K562 (cell line): ENCODE results near the gene B9D2. TPM values are rescaled to one million over a fixed set of nuclear protein-coding genes. Genes with fewer than 3 reads are reported as not detected.
A peak's percentile ranks its signal among the peaks of the same experiment; 100 is the strongest.

Experiments used
- ATAC-seq: fragments of 200-7000 bp; cut with Tn5 transposase; 3 replicates; pipeline ENCODE4 v1.9.1; 2020; ENCODE audit warnings: moderate library complexity
- BruUV-seq: library from RNA; stranded (reverse); fragments of 400-500 nt; replicated peaks from 2 replicates; lab custom pipeline; 2021; lab: Mats Ljungman, UMichigan
- CTCF ChIA-PET: fragments of 300-600 bp; formaldehyde crosslinking; extraction: SDS; loops from one replicate; lab custom pipeline; 2021; ENCODE audit warnings: low intra/inter-chr PET ratio; lab: Yijun Ruan, JAX
- POLR2A ChIA-PET: fragments of 300-600, 350-650 bp; sonication (Branson Sonifier 250); formaldehyde crosslinking; extraction: SDS; loops from one replicate; lab custom pipeline; 2021; ENCODE audit warnings: antibody characterized with exemption, inconsistent platforms; lab: Yijun Ruan, JAX
- DNase-seq, 4 experiments: peaks; one replicate each; pipeline versions ENCODE4 v3.0.0 to v3.0.0-alpha.2; 2011 to 2018; ENCODE audit warnings: low spot score in 3 of 4, mixed read lengths in 3 of 4; ENCODE audit errors: extremely low read depth in 1 of 4
- FAIRE-seq: peaks from 2 replicates; lab custom pipeline; 2011; peaks lifted over from hg19 to GRCh38; lab: Jason Lieb, UNC
- H2AFZ ChIP-seq: 2 replicates; pipeline ENCODE4 v1.6.0; 2011; ENCODE audit warnings: low read depth, low read length, control low read depth, inconsistent platforms
- H3K27ac ChIP-seq: fragments of 200-600 bp; 3 replicates; pipeline ENCODE4 v1.8.0; 2011; ENCODE audit warnings: low read depth, mild to moderate bottlenecking, control low read depth, inconsistent platforms, low read length, moderate library complexity, mixed read lengths; ENCODE audit errors: extremely low read depth
- H3K27me3 ChIP-seq, 2 experiments: fragments of 300-600 bp in 1 of 2; 2 replicates in 1 of 2; 3 replicates in 1 of 2; pipeline versions ENCODE4 v1.6.0 to v1.8.0; 2011; ENCODE audit warnings: inconsistent platforms in 2 of 2, low read length in 2 of 2, mild to moderate bottlenecking in 1 of 2, mixed read lengths in 1 of 2, moderate library complexity in 1 of 2; ENCODE audit not compliant: control insufficient read depth in 2 of 2, insufficient read depth in 2 of 2
- H3K36me3 ChIP-seq: fragments of 300-600 bp; 3 replicates; pipeline ENCODE4 v1.8.0; 2011; ENCODE audit warnings: mild to moderate bottlenecking, low read length, inconsistent platforms; ENCODE audit not compliant: control insufficient read depth, insufficient read depth
- H3K4me1 ChIP-seq, 2 experiments: fragments of 200-600 bp in 1 of 2; replicated peaks in 1 of 2; 2 replicates in 1 of 2; 3 replicates in 1 of 2; pipeline versions ENCODE4 v1.5.1 to v1.8.0; 2011; ENCODE audit warnings: inconsistent platforms in 2 of 2, low read length in 2 of 2, mild to moderate bottlenecking in 1 of 2, mixed read lengths in 1 of 2, moderate library complexity in 1 of 2; ENCODE audit not compliant: control insufficient read depth in 2 of 2, insufficient read depth in 2 of 2
- H3K4me2 ChIP-seq: 2 replicates; pipeline ENCODE4 v1.6.1; 2011; ENCODE audit warnings: low read length, control low read depth, inconsistent platforms, mixed read lengths; ENCODE audit not compliant: insufficient read depth
- H3K4me3 ChIP-seq: fragments of 200-600 bp; sonication (generic), shearing (Covaris generic); 2 replicates; pipeline ENCODE4 v1.5.1; 2016; ENCODE audit warnings: control low read depth, inconsistent platforms
- H3K79me2 ChIP-seq: fragments of 200-600 bp; 3 replicates; pipeline ENCODE4 v1.8.0; 2011; ENCODE audit warnings: low read length, inconsistent platforms; ENCODE audit not compliant: control insufficient read depth, insufficient read depth
- H3K9ac ChIP-seq, 2 experiments: 2 replicates each; pipeline versions ENCODE4 v1.6.0 to v1.6.1; 2011; ENCODE audit warnings: low read depth in 2 of 2, low read length in 2 of 2, control low read depth in 1 of 2, inconsistent platforms in 1 of 2, mild to moderate bottlenecking in 1 of 2, mixed read lengths in 1 of 2; ENCODE audit not compliant: insufficient read depth in 1 of 2
- H3K9me1 ChIP-seq: one replicate; pipeline ENCODE4 v1.6.0; 2011; ENCODE audit warnings: inconsistent platforms, mild to moderate bottlenecking, low read length, moderate library complexity; ENCODE audit not compliant: control insufficient read depth, insufficient read depth
- H3K9me3 ChIP-seq: replicated peaks from 2 replicates; pipeline ENCODE4 v1.5.1; 2011; ENCODE audit warnings: low read depth, low read length, inconsistent platforms; ENCODE audit not compliant: control insufficient read depth, insufficient read depth
- H4K20me1 ChIP-seq: replicated peaks from 2 replicates; pipeline ENCODE4 v1.6.1; 2011; ENCODE audit warnings: low read length, inconsistent platforms, mixed read lengths; ENCODE audit not compliant: control insufficient read depth, insufficient read depth
- BACH1 ChIP-seq: fragments of 200-800 bp; sonication (Bioruptor generic); IDR thresholded peaks from 2 replicates; pipeline ENCODE4 v1.6.1; 2016; ENCODE audit warnings: missing genetic modification characterization, missing compliant biosample characterization
- BCOR ChIP-seq: fragments of 450-650 bp; IDR thresholded peaks from 2 replicates; pipeline ENCODE4 v1.6.1; 2016
- GABPA ChIP-seq: fragments of 200-800 bp; sonication (Bioruptor generic); conservative IDR thresholded peaks from 2 replicates; pipeline ENCODE4 v1.6.1; 2016; ENCODE audit warnings: low read depth, missing genetic modification characterization, missing compliant biosample characterization
- JUND ChIP-seq, 2 experiments: IDR thresholded peaks; 2 replicates in 1 of 2; 3 replicates in 1 of 2; pipeline ENCODE4 v1.6.1; 2011; ENCODE audit warnings: borderline replicate concordance in 2 of 2, low read depth in 2 of 2, low read length in 2 of 2, improper control_type of control experiment in 1 of 2, missing biosample characterization in 1 of 2, missing genetic modification characterization in 1 of 2, missing genetic modification reagents in 1 of 2
- SP1 ChIP-seq: sonication (generic); formaldehyde crosslinking; IDR thresholded peaks from 2 replicates; pipeline ENCODE4 v1.8.1; 2022; ENCODE audit warnings: mild to moderate bottlenecking, missing genetic modification reagents
- SUPT5H ChIP-seq: fragments of 450-650 bp; IDR thresholded peaks from 2 replicates; pipeline ENCODE4 v1.6.1; 2016
- ZBTB7A ChIP-seq: IDR thresholded peaks from 2 replicates; pipeline ENCODE4 v1.6.1; 2011; ENCODE audit warnings: low read depth, mild to moderate bottlenecking, low read length, moderate library complexity, borderline replicate concordance; ENCODE audit not compliant: control insufficient read depth
- WGBS: fragments of 100-300 bp; shearing (Covaris generic); methylation state at CpG from one replicate; pipeline ENCODE4 v1.1.6; 2016; ENCODE audit warnings: low coverage, mixed read lengths; ENCODE audit not compliant: insufficient coverage; ENCODE audit errors: missing lambda C conversion rate; 5-methylcytosine and 5-hydroxymethylcytosine counted together
- in situ Hi-C: fragments of 300-500 bp; cut with MboI; formaldehyde crosslinking; loops from 4 replicates; pipeline ENCODE4 v1.15.0; 2018; ENCODE audit warnings: inconsistent platforms, mixed read lengths
- intact Hi-C: fragments of 100-400 bp; cut with micrococcal nuclease; formaldehyde crosslinking; loops from 2 replicates; pipeline ENCODE4 v1.14.2; 2022
- polyA plus RNA-seq, 8 experiments: library from polyadenylated mRNA; depleted of rRNA in 4 of 8; stranded (reverse) in 5 of 8; unstranded in 3 of 8; fragments of >200 nt; fragmentation: Nextera tagmentation in 2 of 8; fragmentation: Illumina TruSeq in 1 of 8; extraction: Ambion mirVana in 2 of 8; extraction: Trizol in 1 of 8; gene quantifications; 2 replicates each; pipeline versions ENCODE4 v1.2.1 to v1.2.3, GENCODE V29; 2011 to 2014; ENCODE audit warnings: inconsistent platforms in 1 of 8, missing spikeins in 1 of 8
- total RNA-seq, 7 experiments: library from RNA; depleted of rRNA in 6 of 7; stranded (reverse); fragments of >200 nt in 6 of 7; fragmentation: Illumina TruSeq in 2 of 7; extraction: Trizol in 2 of 7; gene quantifications; 2 replicates each; pipeline versions ENCODE4 v1.2.1 to v1.2.3, GENCODE V29; 2011 to 2021; ENCODE audit warnings: low replicate concordance in 1 of 7
- TF ChIP-seq, protein P1 (sequence below), 2 experiments: fragments of 250-450 bp in 1 of 2; fragments of 450-650 bp in 1 of 2; sonication (Bioruptor Pico) in 1 of 2; IDR thresholded peaks; 2 replicates each; pipeline versions ENCODE4 v1.6.1 to v1.8.0; 2016 to 2021; ENCODE audit warnings: mild to moderate bottlenecking in 2 of 2, moderate library complexity in 2 of 2, missing compliant biosample characterization in 1 of 2, missing genetic modification characterization in 1 of 2
- TF ChIP-seq, protein P2 (sequence below): sonication (generic); formaldehyde crosslinking; IDR thresholded peaks from 2 replicates; pipeline ENCODE4 v1.8.0; 2022; ENCODE audit warnings: missing genetic modification reagents, mild to moderate bottlenecking, moderate library complexity, borderline replicate concordance
- TF ChIP-seq, protein P3 (sequence below): sonication (generic); formaldehyde crosslinking; IDR thresholded peaks from 2 replicates; pipeline ENCODE4 v1.8.0; 2022; ENCODE audit warnings: mild to moderate bottlenecking, missing genetic modification reagents, borderline replicate concordance
- TF ChIP-seq, protein P4 (sequence below): fragments of 250-450 bp; sonication (Bioruptor Pico); IDR thresholded peaks from 2 replicates; pipeline ENCODE4 v1.4.0; 2020; ENCODE audit warnings: mild to moderate bottlenecking

B9D2 gene
- total and polyA plus RNA-seq, 9 of the 15 experiments (the other 6 are each of a cell fraction or from before 2014, with no cell fraction given) = 0.83 to 6.9 (median 2.8) TPM

DNA sequence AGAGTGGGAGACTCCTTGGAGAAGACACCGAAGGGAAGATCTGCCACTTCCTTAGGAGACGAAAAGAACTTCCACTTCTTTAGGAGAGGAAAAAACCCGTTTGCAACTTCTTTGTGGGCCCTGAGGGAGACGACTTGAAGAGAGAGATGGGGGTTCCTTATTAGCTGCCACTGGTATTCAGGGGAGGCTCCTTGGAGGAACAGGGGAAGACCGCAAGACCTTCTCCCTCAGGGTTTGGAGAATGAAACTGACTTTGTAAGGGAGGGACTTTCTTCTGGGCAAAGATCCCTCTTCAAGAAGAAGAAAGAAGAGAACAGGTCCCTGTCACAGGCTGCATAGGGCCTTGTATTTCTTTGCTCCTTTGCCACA is 34.1 kb upstream of the B9D2 start (continued):
- TF ChIP-seq SUPT5H = 0 out of 2 replicates have a peak, but pooled peaks have one; percentile 2
- TF ChIP-seq, protein P1, sequence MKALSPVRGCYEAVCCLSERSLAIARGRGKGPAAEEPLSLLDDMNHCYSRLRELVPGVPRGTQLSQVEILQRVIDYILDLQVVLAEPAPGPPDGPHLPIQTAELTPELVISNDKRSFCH (CRISPR knock-in tag; IDR thresholded peaks at IDR 0.05) = no peak
- TF ChIP-seq, protein P1 (tag; IDR thresholded peaks at IDR 0.05) = 0 out of 2 replicates have a peak, but pooled peaks have one; percentile 13

DNA sequence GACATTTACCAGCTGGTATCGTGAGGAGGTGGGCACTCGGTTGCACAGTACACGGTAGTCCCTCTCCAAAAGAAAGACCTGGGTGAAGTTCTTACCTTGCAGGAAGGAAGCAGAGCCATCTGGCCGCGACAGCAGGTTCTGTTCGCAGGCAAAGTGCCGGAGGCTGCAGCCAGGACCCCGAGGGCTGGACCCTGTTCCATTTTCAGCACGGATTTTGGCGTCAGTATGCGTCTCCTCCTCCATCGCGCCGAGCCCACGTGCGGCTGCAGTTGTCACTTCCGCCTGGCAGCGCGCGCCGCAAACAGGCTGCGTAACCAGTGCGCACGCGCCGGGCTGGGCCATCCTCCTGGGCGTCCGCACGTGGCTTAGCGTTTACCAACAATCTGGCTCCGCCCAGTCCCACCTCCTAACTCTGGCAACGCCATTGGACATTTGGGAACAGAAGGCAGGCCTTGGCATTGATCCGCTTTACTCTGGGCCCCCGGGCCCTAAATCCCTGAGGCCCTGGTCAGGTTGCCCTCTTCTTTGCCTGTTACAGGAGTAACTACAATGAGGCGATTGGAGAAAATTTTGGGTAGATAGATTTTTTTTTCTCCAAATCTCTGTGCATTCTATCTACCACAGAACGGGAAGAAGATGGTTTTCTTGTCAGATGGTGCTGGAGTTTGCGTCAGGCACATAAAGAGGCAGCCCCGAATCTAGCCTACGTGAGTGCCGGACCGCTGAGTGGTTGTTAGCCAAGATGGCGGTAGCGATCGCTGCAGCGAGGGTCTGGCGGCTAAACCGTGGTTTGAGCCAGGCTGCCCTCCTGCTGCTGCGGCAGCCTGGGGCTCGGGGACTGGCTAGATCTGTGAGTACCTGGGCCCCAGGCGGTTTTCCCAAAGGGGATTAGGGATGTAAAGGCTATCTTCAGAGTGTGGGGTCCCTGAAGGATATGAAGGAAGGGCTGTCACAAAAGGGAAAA is 33.4 kb upstream of the B9D2 start, which contains the start of the genes BCKDHA and EXOSC5:
Gene BCKDHA (plus strand): TSS at position 733 of the 964 bp plus-strand sequence. CDS start 10 bp downstream, at position 743.
Gene EXOSC5 (minus strand): TSS at position 274 of the 964 bp plus-strand sequence. CDS start 31 bp downstream, at position 243.
- ChIA-PET CTCF (no interaction called here), POLR2A (interaction anchor here (0.7 to 1.6 kb wide), 3 partner anchors 10 to 42 kb away, joined by 3 to 12 read pairs (median 5); partner anchors contain the start of genes B3GNT8 and DMAC2)
- in situ Hi-C loops = no loop called here
- no peaks in the 10 kb centered on the region for H3K27me3 ChIP-seq
- intact Hi-C loops = loop anchor here (2.0 to 5.0 kb wide), 2 partner anchors 31 to 35 kb away; no protein-coding TSS in a partner anchor
- peaks cover 48% of the 10 kb centered on the region for H3K79me2 ChIP-seq
- peaks cover 15 to 22% of the 10 kb centered on the region in 2 experiments; a peak in 4 of 5 replicates for H3K4me1 ChIP-seq
- H3K9ac ChIP-seq = peak within 1 kb of the TSS; percentile 92 to 97
- no peaks in the 10 kb centered on the region for H3K9me1 ChIP-seq
- H3K4me3 ChIP-seq = peak within 1 kb of the TSS; percentile 73
- TSS peak; percentile 80 for BruUV-seq
- WGBS = 1% methylated on average over 49 of the region's 50 CpGs
- peak within 1 kb of the TSS; percentile 85 for H2AFZ ChIP-seq
- peak; percentile 97 for ATAC-seq
- H3K4me2 ChIP-seq = peak within 1 kb of the TSS; percentile 90
- H4K20me1 ChIP-seq = no peaks in the 10 kb centered on the region
- H3K36me3 ChIP-seq = peaks cover 12% of the 10 kb centered on the region; the same call in 1 of the 3 replicates
- H3K9me3 ChIP-seq = no peaks in the 10 kb centered on the region
- peak; percentile 96 to 100 (median 98) for DNase-seq
- FAIRE-seq = peak; percentile 99
- peak within 1 kb of the TSS; percentile 95 for H3K27ac ChIP-seq
- TF ChIP-seq BCOR (no peak), JUND (IDR thresholded peaks at IDR 0.05; ENCODE audit: borderline replicate concordance, low read depth, low read length) (peak; percentile 22), JUND (tag; IDR thresholded peaks at IDR 0.05; ENCODE audit: borderline replicate concordance, low read depth, low read length) (no peak), SP1 (CRISPR knock-in tag) (peak; percentile 83), ZBTB7A (peak; percentile 25; the same call in 1 of the 2 replicates), BACH1 (tag) (no peak), GABPA (peak; percentile 86)
- TF ChIP-seq, protein P2, sequence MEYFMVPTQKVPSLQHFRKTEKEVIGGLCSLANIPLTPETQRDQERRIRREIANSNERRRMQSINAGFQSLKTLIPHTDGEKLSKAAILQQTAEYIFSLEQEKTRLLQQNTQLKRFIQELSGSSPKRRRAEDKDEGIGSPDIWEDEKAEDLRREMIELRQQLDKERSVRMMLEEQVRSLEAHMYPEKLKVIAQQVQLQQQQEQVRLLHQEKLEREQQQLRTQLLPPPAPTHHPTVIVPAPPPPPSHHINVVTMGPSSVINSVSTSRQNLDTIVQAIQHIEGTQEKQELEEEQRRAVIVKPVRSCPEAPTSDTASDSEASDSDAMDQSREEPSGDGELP (CRISPR knock-in tag) = peak; percentile 69
- TF ChIP-seq, protein P3, sequence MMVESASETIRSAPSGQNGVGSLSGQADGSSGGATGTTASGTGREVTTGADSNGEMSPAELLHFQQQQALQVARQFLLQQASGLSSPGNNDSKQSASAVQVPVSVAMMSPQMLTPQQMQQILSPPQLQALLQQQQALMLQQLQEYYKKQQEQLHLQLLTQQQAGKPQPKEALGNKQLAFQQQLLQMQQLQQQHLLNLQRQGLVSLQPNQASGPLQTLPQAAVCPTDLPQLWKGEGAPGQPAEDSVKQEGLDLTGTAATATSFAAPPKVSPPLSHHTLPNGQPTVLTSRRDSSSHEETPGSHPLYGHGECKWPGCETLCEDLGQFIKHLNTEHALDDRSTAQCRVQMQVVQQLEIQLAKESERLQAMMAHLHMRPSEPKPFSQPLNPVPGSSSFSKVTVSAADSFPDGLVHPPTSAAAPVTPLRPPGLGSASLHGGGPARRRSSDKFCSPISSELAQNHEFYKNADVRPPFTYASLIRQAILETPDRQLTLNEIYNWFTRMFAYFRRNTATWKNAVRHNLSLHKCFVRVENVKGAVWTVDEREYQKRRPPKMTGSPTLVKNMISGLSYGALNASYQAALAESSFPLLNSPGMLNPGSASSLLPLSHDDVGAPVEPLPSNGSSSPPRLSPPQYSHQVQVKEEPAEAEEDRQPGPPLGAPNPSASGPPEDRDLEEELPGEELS (CRISPR knock-in tag) = 0 out of 2 replicates have a peak, but pooled peaks have one; percentile 45
- TF ChIP-seq, protein P4, sequence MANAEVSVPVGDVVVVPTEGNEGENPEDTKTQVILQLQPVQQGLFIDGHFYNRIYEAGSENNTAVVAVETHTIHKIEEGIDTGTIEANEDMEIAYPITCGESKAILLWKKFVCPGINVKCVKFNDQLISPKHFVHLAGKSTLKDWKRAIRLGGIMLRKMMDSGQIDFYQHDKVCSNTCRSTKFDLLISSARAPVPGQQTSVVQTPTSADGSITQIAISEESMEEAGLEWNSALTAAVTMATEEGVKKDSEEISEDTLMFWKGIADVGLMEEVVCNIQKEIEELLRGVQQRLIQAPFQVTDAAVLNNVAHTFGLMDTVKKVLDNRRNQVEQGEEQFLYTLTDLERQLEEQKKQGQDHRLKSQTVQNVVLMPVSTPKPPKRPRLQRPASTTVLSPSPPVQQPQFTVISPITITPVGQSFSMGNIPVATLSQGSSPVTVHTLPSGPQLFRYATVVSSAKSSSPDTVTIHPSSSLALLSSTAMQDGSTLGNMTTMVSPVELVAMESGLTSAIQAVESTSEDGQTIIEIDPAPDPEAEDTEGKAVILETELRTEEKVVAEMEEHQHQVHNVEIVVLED (CRISPR knock-in tag) = peak; percentile 59; the same call in 1 of the 2 replicates
